GM19324 (cell line): ENCODE measurements around the gene FOXN3.
"Not testable (repeated sequence)": the region's sequence is repeated elsewhere in the genome, so short reads cannot be mapped to it uniquely, and the experiment has no call there.

Experiments
- ATAC-seq: cut with Tn5 transposase; IDR thresholded peaks from one replicate; pipeline ENCODE4 v1.9.1; 2021; ENCODE audit warnings: mild to moderate bottlenecking, moderate library complexity; ENCODE audit not compliant: unreplicated experiment, low FRiP score

FOXN3 gene

DNA sequence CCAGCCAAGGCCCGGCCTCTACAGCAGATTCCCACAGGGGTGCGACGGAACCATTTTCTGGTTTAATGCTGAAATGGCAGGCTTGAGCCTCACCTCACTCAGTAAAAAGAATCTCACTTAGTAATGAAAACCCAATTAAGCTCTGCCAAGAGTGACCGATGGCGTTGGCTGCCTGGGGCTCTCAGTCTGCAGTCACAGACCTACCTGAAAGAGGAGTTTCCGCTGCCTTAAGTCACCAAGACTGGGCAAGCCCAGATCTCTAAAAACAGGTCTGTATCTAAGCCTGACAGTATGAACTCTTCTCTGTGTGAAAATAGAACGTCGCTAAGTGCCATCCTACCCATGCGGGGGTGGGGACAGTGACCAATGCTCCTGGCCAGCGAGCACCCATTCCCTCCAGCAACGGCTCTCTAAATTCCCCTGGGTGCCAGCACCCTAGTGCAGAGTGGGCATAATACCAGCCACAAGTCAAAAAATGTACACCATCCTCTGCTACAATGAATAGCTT lies 107.3 kb downstream of the FOXN3 start:
- no peak for ATAC-seq

DNA sequence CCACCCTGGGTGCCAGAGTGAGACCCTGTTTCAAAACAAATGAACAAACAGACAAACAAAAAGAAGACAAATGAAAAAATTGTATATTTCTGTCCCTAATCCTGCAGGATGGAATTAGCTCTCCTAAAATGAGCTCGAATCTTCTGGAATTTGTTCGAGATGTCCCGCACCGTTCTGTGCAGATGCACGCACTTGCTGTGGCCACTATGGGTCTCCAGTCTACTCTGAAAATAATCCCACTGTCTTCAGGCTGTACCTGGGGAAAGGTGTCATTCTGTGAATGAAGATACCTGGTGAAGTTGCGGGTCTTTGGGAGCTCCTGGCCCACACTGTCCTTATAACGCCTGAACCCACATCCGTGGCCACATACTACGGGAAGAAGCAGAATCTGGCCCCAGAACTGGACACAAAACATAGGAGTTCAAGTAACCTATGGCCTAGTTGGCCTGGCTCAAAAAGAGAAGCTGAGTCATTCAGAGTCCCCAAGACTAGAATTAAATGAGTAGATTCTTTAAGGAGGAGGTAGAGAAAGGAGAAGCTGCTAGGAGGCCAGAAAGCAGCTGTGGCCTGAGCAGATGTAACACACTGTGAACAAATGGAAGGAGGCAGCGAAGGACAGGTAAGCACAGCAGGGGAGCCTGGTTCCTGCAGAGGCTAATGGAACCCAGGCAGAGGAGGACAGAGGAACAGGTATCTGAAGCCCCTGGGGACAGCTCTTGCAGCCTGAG lies 108.6 kb downstream of the FOXN3 start:
- ATAC-seq = no peak

DNA sequence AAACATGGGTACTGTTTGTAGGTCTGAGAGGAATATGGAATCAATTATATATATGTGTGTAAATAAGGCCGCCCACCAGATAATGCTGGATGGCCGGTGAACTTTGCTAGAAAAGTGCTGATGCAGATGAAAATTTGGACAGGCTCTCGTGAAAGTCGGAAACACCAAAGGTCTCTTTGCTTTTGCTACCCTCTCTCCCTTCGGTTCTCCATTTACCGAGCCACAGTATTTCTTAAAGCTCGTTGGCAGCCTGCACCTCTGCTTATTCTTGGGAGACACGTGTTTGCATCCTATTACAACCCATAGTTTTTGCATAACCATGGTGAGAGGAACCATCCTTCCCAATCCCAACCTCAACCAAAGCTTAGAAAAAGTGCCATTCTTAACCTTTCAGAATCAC lies 109.6 kb downstream of the FOXN3 start:
- ATAC-seq = no peak

DNA sequence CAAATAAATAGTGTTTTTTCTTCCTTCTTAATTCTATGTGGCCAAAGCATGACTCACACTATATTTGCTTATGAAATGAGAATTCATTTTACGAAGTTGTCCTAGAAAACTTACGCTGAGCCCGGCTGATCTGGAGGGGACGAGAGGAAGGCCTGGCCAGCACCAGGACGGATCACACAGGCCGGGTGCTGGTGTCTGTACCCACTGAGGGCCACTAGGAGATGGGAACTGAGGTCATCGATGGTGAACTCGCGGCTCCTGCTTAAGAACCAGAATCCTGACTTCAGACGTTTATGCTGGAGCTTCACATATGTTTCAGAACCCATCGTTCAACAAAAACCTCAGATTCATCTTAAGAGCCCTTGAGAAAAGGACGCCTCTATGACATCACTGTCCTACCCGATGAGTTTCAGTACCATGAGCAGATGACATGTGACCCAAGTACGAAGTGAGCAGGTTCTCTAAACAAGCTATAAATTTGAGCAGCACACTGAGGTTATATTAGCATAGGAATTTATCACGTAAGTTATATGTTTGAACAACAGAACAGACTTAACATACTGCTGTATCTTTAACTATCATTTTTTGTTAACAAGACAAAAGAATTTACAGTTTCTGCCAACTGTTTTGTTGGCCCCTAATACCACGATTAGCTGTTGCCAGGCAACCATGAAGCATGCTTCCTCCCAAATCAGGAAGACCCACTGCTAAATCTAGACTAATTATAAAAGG lies 111.9 kb downstream of the FOXN3 start:
- peak; percentile 42 for ATAC-seq

DNA sequence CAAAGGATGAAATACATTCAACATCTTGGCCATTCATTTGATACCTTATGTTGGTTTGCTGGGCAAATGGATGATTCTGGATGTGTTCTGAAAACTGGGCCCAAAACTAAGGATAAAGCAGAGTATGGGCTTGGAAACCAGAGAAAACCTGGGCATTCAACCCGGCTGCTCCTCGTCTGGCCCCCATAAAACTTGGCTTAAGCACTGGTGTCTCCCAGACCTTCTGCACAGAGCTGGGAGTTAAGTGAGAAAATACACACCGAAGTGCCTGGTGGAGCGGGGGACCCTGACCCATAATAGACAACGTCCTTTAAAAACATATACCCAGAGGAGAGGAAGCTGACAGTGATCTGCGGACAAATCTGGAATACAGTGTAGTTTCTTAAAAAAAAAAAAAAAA lies 112.5 kb downstream of the FOXN3 start:
- ATAC-seq = no peak

DNA sequence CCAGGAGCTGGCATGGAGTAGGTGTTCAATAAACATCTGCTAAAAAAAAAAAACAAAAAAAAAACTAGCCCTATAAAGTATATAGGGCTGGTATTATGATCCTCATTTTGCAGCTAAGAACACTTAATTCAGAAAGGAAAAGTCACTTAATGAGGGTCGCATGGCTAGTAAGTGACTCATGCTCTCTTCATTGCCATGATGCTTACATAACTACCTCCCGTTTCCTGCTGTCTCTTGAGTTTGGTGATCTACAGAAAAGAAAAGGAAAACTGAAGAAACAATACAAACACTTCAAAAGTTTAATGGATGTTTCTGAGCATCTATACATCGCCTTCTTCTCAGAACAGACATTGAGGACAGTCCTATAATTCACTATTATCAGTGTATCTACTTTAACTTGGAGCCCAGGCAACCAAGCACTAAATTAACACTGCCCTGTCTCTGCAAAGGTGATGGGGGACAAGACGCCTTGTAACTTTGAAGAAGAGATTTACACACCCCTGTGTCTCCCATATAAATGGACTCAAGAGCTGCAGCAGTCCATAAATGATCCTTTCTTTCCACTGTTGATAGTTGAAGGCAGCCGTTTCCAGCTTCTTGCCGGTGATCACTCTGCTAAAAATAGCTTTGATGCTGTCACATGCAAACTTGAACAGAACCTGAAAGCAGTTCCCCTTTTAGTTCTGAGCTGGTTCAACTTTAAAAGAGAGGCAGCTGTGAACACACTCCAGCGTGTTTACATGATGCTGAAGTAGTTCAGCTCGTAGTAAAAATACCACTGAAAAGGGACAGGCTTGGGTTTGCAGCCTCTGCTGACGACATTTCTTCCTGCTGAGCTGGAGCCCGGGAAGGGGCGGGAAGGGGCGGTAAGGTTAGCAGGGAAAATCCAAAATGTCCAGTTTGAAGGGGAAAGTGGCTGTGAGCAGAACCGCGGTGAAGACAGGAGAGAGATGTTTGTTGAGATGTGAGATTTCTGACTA lies 113.3 kb downstream of the FOXN3 start:
- peak; percentile 74 for ATAC-seq

DNA sequence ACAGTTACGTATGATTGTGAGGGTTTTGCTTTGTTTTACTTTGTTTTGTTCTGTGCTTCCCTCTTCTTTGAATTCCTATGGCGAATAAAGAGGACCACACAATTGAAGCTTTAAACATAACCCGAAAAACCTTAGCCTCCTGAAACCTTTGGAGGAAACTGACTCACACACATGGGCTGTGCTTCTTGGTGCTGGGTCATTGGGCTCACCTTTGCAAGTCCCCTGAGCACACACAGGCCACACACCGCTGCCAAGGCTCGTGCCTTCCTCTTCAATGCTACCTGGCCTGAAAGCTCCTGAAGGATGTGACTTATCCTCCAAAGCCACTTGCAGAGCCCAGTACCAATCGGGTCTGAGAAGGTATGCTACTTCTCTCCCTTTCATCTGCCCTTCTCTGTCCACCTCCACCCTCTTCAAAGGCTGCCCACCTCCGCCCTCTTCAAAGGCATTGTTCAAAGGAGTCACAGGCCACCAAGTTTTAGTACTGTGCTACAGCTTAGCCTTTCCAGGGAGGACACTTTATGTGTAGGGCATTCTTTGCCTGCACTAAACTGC lies 114.6 kb downstream of the FOXN3 start:
- ATAC-seq = no peak

DNA sequence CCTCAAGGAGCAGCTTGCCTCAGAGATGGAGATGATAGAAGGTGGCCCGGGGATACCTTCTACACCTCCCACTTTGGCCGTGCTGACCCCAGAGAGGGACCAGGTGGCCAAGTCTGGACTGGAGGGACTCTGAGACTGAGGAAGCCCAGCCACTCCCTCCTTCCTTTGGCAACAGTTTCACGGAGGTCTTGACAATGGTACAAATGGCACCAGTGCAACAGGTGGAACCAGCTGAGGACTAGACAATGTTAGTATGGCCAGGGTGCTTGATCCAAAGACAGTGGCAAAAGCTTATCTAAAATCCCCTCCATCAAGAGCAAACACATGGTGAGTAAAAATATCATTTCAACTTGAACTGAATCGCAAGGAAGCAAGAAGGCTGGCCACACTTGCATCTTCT lies 117.4 kb downstream of the FOXN3 start:
- no peak for ATAC-seq

DNA sequence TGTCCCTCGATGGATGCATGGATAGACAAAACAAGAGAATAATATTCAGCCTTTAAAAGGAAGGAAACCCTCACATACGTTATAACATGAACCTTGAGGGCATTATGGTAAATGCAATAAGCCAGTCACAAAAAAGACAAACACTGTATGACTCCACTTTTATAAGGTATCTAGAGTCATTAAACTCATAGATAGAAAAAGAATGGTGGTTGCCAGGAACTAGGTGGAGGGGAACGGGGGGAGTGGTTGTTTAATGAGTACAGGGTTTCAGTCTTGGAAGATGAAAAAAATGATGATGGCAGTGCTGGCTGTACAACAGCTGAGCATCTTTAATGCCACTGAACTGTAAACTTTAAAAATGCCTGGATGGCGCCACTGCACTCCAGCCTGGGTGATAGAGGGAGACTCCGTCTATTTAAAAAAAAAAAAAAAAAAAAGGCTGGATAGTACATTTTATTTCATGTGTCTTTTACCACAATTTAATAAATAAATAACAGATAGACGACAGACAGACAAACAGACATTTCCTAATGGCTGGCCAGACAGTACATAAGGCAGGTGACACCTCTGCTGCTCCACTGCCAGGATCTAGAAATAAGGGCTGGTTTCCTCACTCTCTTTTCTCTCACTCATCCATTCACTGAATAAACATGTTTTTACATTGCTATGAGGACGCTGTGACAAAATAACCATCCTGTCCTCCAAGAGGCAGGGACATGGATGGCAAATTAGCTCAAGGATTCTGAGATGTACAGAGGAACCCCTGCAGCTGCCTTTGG lies 118.8 kb downstream of the FOXN3 start:
- no peak for ATAC-seq

DNA sequence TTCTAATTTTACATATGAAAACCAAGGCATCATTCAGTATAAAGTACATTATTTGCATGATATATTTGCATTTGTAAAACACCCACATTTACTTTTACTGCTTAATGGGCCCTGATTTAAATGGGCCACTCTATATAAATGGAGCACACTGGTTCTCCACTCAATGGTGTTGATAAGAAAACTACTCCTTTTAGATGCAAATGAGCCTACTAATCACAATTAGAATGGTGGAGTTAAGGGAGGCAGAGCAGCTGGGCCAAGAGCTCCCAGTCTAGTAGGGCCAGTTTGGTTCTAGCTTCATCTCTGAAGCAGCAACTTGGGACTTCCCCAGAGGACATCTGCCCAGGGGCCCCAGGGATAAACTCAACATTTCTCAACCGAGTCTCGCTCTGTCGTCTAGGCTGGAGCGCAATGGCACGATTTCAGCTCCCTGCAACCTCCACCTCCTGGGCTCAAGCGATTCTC lies 120.7 kb downstream of the FOXN3 start:
- ATAC-seq = no peak

DNA sequence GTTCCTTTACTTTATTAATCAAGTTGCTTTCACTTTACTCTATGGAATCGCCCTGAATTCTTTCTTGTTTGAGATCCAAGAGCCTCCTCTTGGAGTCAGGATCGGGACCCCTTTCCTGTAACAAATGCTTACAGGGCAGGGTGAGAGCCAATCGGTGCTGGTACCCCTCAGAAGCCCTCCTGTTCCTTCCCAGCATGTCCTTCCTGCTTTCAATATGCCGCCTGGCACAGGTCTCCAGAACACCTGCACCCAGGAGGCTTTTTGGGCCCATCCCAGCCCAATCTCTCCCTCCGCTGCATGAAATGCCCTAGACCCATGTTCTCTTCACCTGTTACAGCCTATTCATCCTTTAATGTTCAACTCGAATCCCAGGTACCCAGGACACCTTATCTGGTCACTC lies 122.2 kb downstream of the FOXN3 start:
- ATAC-seq = no peak

DNA sequence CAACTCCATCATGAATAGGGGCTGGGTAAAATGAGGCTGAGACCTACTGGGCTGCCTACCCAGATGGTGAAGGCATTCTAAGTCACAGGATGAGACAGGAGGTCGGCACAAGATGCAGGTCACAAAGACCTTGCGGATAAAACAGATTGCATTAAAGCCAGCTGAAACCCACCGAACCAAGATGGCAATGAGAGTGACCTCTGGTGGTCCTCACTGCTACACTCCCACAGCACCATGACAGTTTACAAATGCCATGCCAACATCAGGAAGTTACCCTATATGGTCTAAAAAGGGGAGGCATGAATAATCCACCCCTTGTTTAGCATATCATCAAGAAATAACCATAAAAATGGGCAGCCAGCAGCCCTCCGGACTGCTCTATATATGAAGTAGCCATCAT lies 122.6 kb downstream of the FOXN3 start:
- ATAC-seq = not testable (repeated sequence)

DNA sequence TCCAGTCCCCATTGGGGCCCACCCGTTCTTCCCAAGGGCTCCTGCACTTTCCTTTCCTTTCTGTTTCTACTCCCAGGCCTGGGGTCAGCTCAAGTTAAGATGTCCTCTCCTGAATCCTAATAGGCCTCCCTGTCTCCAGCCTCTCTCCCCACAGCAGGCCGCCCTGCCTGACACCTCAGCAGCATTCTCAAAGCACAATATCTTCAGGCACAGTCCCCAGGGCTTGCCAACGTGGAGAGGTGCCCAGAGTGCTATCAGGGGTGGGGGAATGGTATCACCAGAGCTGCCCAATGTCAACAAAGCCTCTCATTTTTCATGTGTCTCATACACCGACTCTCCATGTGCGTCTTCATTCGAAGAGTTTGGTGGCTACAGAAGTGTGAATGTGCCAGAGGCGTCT lies 123.0 kb downstream of the FOXN3 start:
- no peak for ATAC-seq

DNA sequence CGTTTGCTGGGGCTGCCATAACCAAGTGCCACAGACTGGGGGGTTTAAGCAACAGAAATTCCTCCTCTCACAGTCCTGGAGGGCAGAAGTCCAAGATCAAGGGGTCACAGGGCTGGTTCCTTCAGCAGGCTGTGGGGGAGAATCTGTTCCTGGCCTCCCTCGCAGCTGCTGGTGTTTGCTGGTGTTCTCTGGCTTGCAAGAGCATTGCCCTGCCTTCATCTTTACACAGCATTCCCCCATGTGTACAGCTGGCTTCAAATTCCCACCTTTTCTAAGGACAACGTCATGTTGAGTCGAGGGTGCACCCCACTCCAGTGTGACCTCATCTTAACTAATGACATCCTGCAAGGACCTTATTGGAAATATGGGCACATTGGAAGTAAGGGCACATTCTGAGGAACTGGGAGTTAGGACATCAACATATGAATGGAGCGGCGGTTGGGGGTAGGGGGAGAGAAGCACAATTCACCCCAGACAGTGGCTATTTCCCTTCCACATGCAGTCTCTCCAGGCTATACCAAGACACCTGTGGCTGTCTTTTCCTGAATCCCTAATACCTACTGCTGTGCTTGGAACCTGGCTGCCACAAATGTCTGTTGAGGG lies 123.6 kb downstream of the FOXN3 start:
- ATAC-seq = no peak

DNA sequence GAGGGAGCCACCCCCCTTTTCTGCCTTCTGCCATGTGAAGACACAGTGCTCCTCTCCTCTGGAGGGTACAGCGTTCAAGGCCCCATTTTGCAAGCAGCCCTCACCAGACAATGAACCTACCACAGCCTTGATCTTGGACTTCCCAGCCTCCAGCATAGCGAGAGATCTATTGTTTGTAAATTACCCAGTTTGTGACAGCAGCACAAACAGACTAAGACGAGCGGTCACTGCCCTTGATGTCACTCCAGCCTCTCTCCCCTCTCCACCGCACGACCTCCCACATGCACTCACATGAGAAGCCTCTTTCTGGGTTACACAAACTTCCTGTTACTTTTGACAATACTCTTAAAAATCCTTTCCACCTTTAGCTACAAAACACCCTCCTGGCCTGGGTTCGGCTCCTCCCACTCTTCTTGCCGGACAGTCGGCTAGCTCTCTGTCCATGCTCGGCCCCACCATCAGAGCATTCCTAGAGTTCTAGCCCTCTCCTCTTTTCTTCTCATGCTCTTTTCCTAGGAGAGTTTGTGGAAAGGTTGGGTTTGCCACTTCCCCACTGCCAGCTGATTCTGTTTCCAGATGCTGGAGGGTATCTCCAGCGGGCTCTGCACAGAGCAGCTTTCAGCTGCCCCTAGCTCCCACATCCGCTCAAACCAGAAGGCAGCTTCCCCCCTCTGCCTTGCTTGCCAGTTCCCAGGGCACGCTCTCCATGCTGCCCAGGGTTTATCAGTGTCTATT lies 124.3 kb downstream of the FOXN3 start:
- ATAC-seq = no peak

DNA sequence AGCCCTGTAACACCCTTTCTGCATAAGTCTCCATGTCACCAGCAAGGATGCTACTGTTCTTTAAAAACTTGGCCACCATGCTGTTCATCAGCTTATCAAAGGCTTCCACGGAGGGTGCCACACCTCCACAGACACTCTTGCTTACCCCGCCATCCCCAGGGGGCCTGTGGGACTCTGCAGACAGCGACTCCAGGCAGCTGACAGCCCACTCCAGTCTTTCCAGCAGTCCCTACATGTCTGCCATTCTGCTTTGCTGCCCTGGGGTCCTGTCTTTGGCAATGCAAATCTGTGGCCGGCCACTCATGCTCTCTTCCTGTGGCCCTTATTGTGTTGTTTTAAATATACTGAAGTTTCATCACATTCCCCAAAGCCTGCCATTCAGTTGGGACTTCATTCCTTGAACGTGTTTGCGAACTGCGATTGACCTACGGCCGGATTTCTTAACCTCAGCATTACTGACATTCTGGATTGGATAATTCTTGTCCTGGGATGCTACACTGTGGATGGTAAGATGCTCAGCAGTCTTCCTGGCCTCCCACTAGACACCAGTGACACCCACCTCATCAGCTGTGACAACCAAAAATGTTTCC lies 125.6 kb downstream of the FOXN3 start:
- no peak for ATAC-seq

DNA sequence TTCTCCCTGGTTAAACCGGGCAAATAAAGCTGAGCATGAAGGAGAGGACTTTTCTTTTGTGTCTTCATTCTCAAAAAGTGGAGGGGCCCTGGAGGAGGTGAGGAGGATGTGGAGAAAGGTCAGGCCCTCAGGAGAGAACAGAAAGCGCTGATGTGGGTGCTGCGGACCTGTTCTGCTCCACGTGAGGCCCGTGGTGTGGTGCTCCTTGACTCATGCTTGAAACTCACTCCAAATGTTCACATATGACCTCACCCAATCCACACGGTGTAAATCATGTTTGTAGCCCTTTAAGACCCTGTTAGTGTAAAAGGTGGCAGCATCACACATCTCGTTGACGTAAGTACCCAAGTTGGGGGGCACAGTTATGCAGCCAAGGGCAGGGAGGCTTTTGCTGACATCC lies 126.2 kb downstream of the FOXN3 start:
- ATAC-seq = no peak

DNA sequence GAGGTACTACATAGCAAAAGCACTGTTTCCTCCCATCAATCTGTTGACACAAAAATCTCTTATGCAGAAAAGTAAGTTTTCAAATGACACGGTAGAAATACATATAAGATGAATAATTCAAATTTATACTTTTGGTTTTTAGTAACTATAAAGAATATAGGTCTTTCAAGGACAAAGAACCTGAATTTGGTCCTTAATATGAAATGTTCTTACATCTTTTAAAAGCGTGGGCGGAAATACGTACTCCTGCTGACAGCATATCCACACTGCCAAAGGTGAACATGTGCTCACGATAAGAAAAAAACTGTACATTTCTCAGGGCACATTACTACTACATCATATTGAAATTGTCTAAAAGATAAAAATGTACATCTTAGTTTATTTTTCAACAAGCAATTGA lies 127.6 kb downstream of the FOXN3 start:
- ATAC-seq = no peak
